ENCODE data around the gene KIRREL3.

The KIRREL3 gene

DNA sequence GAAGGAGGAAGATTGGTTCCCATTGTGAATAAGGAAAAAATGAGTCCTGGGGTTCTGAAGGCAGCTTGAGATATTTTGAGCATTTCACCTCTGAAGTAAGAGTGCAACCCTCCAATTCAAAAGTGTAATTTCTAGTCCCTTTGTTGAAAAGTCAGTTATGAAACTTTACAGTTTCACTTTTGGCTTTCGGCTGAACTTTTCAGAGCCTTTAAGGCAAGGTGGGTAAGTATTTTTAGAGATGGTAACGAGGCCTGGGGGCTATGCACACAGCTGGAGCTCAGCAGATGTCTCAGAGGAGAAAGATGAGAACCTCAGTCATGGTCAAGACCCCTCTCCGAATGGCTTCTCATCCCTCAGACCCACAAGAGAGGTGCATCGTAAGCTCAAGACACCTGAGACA lies 267.6 kb downstream of the KIRREL3 start:
- FAIRE-seq: no peak

DNA sequence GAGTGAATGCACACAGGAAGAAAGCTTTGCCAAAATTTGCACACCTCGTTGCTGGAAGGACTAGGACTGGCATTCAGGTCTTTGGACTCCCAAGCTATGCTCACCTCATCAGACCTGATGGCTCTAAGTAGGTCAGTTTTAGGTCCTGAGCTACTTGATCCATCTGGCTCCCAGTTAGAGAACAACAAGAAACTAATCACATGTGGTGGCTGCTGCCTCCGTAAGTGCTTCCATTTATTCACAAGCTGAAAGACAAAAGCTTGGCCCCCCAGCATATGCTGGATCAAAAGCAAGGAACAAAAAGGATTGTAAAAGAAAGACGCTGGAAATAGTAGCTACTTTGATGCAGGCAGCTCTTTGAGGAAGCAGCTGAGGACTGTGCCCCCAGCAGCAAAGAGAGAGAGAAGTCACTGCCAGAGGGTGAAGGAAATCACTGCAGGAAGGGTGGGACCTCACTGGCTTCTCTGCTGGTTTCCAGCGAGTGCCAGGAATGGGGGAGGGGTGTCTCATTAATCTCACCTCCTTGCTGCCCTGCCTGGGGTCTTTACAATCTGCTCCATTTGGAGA lies 268.9 kb downstream of the KIRREL3 start:
- no peak for FAIRE-seq

- FAIRE-seq: no peak
Measured at GRCh38 chr11:126727381-126727780, 273.2 kb downstream of the KIRREL3 start.

DNA sequence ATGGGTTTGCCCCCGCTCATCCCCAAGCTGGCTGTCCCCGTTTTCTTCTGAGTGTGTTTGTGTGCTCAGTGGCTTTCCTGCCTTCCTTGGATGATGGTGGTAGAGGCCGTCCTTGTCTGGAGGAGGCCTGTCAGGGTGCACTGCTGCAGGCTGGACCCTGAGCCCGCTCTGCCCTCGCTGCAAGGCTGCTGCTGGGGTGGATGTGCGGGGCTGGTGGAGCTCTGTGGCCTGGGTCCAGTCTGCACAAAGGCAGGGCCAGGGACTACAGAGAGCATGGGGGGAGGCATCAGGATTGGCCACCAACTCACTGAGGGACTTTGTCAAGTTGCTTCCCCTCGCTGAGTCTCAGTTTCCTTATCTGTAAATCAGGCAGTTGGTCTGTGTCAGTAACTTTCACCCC lies 275.0 kb downstream of the KIRREL3 start:
- no peak for FAIRE-seq

GRCh38 chr11:126725043-126725442 lies 275.5 kb downstream of the KIRREL3 start:
- FAIRE-seq: no peak

DNA sequence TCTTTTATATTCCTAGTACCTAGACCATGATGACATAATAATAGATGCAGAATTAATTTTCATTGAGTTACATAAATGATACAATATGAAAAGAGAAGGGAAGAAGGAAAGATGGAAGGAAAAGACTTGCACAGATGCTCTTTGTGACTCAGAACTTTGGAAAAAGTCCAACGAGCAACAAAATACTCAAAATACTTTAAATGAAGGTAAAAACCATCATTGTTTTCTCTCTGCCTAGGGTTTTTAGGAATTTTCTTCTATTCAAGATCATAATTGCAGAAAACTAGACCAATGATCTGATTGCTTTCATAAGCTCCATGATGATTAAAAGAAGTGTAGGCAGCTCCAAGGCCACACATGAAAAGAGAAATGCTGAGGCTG lies 276.9 kb downstream of the KIRREL3 start:
- no peak for FAIRE-seq

GRCh38 chr11:126722956-126723664 lies 277.5 kb downstream of the KIRREL3 start:
- FAIRE-seq: no peak

- FAIRE-seq: no peak
Measured at GRCh38 chr11:126722006-126722736, 278.4 kb downstream of the KIRREL3 start.

- no peak for FAIRE-seq
Measured at GRCh38 chr11:126720539-126721235, 279.9 kb downstream of the KIRREL3 start.

- no peak for FAIRE-seq
Measured at GRCh38 chr11:126719740-126720139, 280.8 kb downstream of the KIRREL3 start.

DNA sequence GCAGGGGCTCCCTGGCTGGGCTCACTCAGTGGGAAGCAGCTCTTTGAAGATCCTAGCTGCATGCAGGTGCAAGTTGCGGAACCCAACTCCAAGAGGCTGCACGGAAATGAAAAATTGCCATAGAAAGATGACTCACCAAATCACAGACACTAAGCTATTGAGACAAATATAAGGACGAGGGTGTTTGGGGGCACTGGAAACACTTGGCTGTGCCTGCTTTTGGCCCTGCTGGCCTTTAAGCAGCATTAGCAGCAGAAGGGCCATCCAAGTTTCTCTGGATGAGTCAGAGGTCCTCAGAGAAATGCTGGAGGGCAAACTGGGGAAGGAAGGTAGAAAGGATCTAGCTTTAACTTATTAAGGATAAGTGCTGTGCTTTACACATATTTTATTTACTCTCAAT lies 282.3 kb downstream of the KIRREL3 start:
- FAIRE-seq: no peak

GRCh38 chr11:126716456-126717083 lies 284.0 kb downstream of the KIRREL3 start:
- no peak for FAIRE-seq

DNA sequence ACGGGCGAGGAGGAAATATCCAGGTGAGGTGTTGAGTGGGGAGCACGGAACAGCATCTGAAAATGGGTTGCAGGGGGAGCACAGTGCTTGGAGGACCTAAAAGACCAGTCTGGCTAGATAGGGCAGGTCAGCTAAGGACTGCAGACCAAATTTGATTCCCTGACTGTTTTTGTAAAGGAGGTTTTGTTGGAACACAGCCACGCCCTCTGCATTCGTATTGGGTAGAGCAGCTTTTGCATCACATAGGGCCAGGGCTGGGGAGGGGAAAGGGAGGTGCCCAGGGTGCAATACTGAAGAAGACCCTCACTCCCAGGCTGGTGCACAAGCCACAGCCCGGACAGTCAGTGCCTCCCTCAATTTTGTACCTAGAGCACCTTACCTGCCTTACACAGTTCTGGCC lies 286.8 kb downstream of the KIRREL3 start:
- no peak for FAIRE-seq

DNA sequence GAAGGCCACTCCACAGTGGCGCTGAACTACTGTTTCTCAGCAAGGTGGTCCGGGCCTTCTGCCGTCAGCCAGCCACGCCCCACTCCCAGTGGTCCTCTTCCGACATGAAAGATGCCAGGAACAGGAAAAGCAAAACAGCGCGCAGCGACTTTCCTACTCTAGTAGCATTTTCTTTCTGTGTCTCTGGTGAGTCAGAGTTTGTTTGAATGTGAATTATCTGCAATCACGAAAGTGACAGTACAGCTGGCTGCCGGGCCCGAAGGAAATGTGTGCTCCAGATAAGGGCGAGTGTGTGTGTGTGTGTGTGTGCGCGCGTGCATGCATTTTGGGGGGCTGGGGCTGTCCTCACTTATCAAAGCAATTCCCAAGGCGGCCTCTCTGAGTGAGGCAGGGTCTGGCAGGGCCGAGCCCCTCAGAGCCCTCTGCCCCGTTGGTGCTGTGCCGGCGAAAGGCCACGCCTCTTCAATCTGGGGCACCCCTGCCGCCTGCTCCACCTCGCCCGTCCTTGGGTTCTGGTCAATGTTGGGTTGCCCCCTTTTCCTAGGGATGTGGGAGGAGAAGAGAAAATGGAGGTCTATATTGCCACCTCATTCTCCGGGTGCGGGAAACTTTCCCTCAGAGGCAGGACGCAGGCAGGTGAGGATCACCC lies 288.5 kb downstream of the KIRREL3 start:
- FAIRE-seq: no peak

DNA sequence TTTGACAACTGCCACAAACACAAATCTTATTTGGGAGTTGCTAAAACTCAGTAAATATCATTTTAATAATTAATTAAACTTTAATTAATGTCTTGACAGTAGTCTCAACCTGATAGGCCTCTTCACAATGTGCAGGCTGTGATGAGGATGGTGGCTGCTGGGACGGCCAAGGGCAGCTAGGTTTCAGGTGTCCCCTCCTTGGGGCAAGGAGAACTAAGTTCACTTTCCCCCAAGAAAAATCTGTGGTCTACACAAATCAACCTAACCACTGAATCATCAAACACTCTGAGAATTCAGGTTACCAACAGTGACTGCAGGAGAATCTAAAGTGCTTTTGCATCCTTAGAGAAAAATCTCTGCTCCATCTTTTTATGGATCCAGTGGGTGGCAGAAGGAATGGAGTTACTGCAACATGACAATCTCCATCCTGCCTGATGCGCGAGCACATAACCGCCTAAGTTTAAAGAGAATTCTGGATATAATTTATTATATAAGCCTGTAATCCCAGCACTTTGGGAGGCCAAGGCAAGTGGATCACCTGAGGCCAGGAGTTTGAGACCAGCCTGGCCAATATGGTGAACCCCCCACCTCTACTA lies 289.7 kb downstream of the KIRREL3 start:
- FAIRE-seq: no peak

- FAIRE-seq: no peak
Measured at GRCh38 chr11:126707498-126707897, 293.1 kb downstream of the KIRREL3 start.

DNA sequence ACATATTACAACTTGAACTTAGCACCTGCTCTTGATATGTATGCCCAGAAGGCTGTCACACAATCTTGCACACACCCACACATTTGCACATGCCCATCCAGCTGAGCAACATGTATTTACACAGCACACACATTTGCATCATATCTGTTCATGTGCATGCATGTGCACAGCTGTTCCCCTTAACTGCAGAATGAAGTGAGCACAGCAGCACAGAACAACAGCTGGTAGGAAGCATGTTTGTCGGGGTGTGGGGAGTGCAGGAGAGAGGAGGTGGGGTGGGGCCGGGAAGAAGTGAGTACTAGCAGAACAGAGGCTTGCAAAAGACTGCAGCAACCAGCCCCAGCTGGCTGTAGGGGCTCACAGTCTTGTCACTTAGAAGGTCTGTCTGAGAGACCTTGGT lies 296.5 kb downstream of the KIRREL3 start:
- no peak for FAIRE-seq

DNA sequence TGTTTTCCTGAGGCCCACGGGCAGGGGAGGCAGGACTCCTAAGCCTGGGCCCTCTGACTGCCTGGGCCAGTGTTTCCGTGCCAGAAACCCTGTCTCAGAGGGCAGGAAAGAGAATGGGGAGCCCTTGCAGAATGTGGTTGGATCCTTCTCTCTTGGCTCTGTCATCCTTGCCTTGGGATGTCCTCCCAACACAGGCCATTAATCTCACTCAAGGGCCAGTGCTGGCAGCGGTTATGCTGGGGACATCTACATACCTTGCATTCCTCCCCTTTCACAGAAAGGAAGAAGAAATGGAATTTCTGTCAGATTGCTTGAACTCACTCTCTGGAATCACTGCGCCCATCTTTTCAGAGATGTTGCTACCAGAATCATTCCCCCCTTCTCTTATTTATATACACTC lies 296.9 kb downstream of the KIRREL3 start:
- FAIRE-seq: no peak

DNA sequence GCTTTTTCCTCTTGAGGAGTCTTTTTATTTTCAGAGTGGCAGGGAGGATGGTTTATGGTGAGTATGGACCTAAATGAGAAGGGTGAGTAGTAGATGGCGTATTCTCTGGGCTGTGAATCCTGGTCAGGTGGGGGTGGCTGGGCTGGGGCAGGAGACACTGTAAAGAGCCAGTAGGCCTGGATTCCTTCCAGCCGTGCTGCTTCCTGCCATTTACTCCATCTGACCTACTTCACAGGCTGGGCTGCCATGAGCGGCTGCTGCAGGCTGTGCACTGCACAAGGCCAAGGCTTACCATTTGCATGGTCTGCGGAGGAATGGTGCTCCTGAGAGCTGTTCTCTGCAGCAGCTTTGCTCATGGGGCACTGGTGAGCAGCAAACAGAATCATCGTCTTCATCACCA lies 297.6 kb downstream of the KIRREL3 start:
- FAIRE-seq: no peak

- no peak for FAIRE-seq
Measured at GRCh38 chr11:126702165-126702720, 298.3 kb downstream of the KIRREL3 start.

GRCh38 chr11:126701520-126701897 lies 299.1 kb downstream of the KIRREL3 start:
- no peak for FAIRE-seq
